Bronchial epithelial cell (primary cell): ENCODE measurements around the gene HCN4. TPM values are rescaled to one million over a fixed set of nuclear protein-coding genes. Genes with fewer than 3 reads are reported as not detected.
"Not testable (repeated sequence)": the region's sequence is repeated elsewhere in the genome, so short reads cannot be mapped to it uniquely, and the experiment has no call there.

Source experiments
- DNase-seq: peaks from one replicate; pipeline ENCODE4 v3.0.0-alpha.2; 2010; ENCODE audit warnings: low read depth
- FAIRE-seq: peaks from 2 replicates; lab custom pipeline; 2011; peaks lifted over from hg19 to GRCh38; lab: Jason Lieb, UNC
- H3K27me3 ChIP-seq: 2 replicates; pipeline ENCODE4 v1.5.1; 2011; ENCODE audit warnings: low read length; ENCODE audit not compliant: control insufficient read depth, insufficient read depth
- H3K36me3 ChIP-seq: 2 replicates; pipeline ENCODE4 v1.5.1; 2011; ENCODE audit warnings: low read length; ENCODE audit not compliant: control insufficient read depth, insufficient read depth
- H3K4me3 ChIP-seq: 2 replicates; pipeline ENCODE4 v1.5.1; 2011; ENCODE audit warnings: mild to moderate bottlenecking, low read depth, low read length, control low read depth
- total RNA-seq: library from RNA; depleted of rRNA; stranded (reverse); fragments of >200 nt; gene quantifications from 2 replicates; pipeline ENCODE4 v1.2.1, GENCODE V29; 2014
- TF ChIP-seq, protein P1 (sequence below): IDR thresholded peaks from 2 replicates; pipeline ENCODE4 v1.5.1; 2011; ENCODE audit warnings: mild to moderate bottlenecking, moderate library complexity, low read length, control low read depth, inconsistent platforms; ENCODE audit not compliant: insufficient read depth, severe bottlenecking

The HCN4 gene
- total RNA-seq, 1 donor from 2014 or later: not detected

DNA sequence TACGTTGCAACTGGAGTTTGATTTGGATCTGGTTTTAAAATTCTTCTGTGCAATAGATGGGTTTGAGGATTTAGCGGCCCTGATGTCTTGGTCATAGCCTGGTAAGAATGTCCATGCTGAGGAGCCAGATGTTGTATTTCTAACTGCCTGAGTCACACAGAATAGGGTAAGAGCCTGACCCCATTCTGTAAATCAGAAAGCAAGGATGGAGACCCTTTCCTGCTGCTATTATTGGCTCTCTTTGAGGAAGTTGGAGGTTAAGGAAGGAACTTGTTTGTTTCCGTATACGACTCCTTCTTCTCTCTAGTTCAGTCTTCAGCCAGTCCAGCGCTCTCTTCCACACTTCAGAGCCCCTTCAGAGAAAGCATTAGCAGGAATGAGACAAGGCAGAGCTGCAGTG is 65.1 kb downstream of the HCN4 start:
- Histone ChIP-seq H3K27me3 (no peaks in the 10 kb centered on the region), H3K4me3 (no peak overlapping the region), H3K36me3 (no peaks in the 10 kb centered on the region)
- DNase-seq (no peak), FAIRE-seq (no peak)
- TF ChIP-seq, protein P1, sequence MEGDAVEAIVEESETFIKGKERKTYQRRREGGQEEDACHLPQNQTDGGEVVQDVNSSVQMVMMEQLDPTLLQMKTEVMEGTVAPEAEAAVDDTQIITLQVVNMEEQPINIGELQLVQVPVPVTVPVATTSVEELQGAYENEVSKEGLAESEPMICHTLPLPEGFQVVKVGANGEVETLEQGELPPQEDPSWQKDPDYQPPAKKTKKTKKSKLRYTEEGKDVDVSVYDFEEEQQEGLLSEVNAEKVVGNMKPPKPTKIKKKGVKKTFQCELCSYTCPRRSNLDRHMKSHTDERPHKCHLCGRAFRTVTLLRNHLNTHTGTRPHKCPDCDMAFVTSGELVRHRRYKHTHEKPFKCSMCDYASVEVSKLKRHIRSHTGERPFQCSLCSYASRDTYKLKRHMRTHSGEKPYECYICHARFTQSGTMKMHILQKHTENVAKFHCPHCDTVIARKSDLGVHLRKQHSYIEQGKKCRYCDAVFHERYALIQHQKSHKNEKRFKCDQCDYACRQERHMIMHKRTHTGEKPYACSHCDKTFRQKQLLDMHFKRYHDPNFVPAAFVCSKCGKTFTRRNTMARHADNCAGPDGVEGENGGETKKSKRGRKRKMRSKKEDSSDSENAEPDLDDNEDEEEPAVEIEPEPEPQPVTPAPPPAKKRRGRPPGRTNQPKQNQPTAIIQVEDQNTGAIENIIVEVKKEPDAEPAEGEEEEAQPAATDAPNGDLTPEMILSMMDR: no peak

DNA sequence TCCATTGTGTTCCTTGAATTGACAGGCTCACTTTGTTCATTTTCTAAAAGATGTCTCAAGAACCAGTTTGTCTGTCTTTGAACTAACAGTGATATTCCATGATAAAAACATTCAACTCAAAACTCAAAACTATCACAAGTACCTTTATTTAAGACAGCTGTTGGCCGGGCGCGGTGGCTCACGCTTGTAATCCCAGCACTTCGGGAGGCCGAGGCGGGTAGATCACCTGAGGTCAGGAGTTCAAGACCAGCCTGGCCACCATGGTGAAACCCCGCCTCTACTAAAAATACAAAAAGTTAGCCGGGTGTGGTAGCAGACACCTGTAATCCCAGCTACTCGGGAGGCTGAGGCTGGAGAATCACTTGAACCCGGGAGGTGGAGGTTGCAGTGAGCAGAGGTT is 68.5 kb downstream of the HCN4 start:
- not testable (repeated sequence) for DNase-seq, FAIRE-seq, H3K36me3 ChIP-seq

DNA sequence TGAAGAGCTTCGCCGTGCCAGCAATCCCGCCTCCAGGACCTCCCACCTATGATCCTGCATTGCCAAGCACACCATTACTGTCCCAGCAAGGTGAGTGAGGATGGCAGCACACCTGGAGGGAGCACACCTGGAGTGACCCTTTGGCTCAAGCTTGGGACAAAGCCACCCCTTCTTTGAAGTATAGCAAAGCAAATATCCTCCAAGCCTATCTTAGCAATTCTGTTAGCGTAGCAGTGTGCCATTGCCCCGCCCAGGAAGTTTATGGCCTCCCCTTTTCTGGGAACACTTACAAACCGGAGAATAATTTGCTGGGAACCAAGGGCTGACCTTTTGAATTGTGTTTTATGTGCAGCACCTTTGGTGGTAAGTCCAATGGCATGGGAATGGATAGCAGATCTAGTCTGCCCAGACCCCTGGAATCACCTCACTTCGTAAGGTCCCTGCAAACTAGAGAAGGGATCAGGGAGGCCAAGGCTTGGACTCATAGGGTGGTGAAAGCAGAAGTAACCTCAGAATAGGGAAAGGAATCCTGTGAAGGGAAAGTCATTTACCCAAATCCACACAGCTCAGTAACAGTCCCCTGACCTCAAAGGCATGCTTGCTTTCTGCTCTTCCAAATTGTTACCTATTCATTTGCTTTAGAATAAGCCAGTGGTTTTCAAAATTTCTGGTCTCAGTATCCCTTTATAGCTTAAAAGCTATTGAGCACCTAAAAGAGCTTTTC is 70.1 kb downstream of the HCN4 start:
- H3K4me3 ChIP-seq: no peak overlapping the region
- TF ChIP-seq, protein P1: no peak
- no peaks in the 10 kb centered on the region for H3K27me3 ChIP-seq
- FAIRE-seq (peak; percentile 77), DNase-seq (no peak)
- H3K36me3 ChIP-seq: peaks cover 1% of the 10 kb centered on the region

More for the DNA sequence above, 68.5 kb downstream of the HCN4 start:
- H3K4me3 ChIP-seq, H3K27me3 ChIP-seq: not testable (repeated sequence)

DNA sequence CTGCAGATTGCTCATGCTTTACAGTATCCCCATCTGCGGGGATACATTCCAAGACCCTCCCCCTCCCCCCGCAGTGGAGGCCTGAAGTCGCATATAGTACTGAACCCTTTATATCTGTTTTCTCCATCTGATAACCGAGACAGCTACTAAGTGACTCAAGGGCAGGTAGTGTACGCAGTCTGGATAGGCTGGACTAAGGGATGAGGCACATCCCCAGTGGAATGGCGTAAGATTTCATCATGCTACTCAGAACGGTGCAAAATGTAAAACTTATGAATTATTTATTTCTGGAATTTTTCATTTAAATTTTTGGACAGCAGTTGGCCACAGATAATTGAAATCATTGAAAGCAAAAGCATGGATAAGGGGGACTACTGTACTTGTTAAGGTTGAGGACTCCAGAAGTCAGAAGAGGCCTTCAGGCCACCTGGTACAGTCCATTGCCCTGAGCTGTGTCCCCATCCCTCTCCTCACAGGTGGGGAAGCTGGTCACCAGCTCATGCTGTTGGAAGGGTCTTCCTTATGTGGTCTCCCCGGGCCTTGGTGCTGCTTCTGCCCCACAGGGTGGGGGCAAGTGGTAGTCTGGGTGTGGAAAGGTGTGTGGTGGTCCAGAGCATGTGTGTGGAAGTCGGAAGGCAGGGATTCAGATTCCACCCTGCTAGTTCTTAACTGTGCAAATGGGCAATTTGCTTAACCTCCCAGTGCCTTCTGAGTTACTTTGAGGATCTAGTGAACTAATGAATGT is 72.0 kb downstream of the HCN4 start:
- H3K27me3 ChIP-seq: no peaks in the 10 kb centered on the region
- DNase-seq (no peak), FAIRE-seq (no peak)
- H3K36me3 ChIP-seq: peaks cover 1% of the 10 kb centered on the region
- no peak overlapping the region for H3K4me3 ChIP-seq
- TF ChIP-seq, protein P1: no peak

DNA sequence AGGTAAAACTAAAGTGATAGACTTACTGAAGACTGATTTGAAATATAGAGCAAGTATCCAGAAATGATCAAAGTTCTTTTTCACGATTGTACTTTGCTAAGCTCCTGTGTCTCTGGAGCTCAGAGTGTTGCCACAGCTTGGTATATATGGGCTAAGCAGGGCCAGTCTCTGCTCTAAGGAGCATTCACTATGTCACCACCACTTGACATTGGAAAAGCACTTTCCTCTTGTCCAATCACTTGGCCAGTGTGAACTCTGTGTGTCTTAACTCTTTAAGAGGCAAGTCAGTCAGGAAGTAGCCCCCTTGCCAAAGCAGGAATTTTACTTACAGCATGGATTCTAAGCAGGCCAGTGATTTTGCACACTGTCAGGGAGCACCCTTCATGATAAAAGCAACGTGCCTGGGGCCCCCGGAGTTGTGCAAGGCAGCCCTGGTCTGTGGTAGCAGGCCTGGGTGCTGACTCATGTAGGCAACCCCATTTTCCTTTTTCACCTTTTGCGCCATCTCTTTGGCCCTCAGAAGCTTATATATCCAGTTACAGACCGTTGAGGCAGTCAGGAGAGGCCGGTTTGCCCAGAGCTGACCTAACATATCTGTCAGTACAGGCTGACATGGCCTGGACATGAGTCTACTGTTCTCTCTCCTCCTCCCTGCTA is 73.0 kb downstream of the HCN4 start:
- Histone ChIP-seq H3K36me3 (peaks cover 1% of the 10 kb centered on the region), H3K4me3 (no peak overlapping the region), H3K27me3 (no peaks in the 10 kb centered on the region)
- peak; percentile 62 for DNase-seq
- no peak for FAIRE-seq
- TF ChIP-seq, protein P1: no peak

DNA sequence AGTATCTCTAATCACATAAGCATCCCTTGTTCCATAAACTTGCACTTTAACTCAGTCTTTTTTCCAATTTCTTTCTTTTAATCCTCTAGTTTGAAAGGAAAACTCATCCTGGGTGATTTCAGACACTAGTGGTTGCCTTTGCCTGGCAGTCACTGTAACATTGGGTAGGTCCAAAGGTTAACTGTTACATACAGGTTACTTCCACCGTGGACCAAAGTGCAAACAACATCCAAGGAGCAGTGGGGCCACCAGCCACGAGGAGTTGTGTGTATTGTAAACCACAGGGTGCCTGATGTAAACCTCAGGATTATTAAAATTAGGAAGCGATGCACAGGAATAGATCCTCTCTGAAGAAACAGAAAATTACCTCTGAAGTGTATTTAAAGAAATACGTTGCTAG is 75.0 kb downstream of the HCN4 start:
- no peak overlapping the region for H3K4me3 ChIP-seq
- TF ChIP-seq, protein P1: no peak
- peaks cover 1% of the 10 kb centered on the region for H3K36me3 ChIP-seq
- no peaks in the 10 kb centered on the region for H3K27me3 ChIP-seq
- DNase-seq (no peak), FAIRE-seq (no peak)
